ENCODE results near the gene C4B.

DNA sequence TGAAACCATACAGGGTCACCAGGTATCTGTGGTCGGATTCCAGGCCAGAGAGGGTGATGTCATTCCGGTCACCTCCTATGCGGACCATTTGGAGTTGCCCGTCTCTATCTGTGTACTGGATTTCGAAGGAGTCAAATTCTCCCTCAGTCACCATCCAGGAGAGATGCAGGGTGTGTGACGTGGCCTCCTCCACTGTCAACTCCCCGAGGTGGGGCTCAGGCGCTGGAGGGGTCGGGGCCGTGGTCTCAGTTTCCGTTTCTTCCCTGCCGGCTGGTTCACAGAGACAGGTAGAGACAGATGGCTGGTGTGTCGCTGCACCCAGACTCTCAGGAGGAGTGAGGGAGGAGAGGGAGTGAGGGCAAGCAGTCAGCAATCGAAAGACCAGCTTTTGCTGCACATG is 54.3 kb downstream of the C4B start:
- TF ChIP-seq, protein P1, sequence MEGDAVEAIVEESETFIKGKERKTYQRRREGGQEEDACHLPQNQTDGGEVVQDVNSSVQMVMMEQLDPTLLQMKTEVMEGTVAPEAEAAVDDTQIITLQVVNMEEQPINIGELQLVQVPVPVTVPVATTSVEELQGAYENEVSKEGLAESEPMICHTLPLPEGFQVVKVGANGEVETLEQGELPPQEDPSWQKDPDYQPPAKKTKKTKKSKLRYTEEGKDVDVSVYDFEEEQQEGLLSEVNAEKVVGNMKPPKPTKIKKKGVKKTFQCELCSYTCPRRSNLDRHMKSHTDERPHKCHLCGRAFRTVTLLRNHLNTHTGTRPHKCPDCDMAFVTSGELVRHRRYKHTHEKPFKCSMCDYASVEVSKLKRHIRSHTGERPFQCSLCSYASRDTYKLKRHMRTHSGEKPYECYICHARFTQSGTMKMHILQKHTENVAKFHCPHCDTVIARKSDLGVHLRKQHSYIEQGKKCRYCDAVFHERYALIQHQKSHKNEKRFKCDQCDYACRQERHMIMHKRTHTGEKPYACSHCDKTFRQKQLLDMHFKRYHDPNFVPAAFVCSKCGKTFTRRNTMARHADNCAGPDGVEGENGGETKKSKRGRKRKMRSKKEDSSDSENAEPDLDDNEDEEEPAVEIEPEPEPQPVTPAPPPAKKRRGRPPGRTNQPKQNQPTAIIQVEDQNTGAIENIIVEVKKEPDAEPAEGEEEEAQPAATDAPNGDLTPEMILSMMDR (IDR thresholded peaks at IDR 0.05): no peak
- no peak for TF ChIP-seq POLR2A (IDR thresholded peaks at IDR 0.05)
